B cell (primary cell): ENCODE data around the gene CATSPERE.

ENCODE experiments used
- CTCF ChIP-seq: fragments of 200-600 bp; IDR thresholded peaks from one replicate; pipeline ENCODE4 v1.8.0; 2022; ENCODE audit warnings: antibody characterized with exemption, mild to moderate bottlenecking
- EZH2 ChIP-seq: IDR thresholded peaks from 2 replicates; pipeline ENCODE4 v1.6.1; 2012; ENCODE audit warnings: borderline replicate concordance, low read depth, mild to moderate bottlenecking, moderate library complexity, low read length; ENCODE audit not compliant: insufficient read depth, poor library complexity, severe bottlenecking

DNA sequence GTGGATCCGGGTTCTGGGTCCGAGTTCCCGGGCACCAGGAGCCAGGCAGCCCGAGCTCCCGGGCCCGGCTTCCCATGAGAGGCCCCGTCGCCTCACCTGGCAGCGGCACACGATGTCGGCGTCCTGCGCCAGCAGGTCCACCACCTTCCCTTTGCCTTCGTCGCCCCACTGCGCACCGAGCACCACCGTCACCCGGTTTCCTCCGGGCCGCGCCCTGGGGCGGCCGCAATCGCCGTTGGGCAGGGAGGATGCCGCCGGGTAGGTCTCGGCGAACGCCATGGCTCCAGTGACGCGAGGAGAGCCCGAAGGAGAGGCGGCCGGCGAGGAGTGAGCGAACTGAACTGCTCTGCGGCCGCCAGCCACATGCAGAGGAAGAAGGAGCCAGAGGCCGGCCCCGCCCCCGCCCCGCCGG is 9.5 kb upstream of the CATSPERE start, which contains the start of gene ADSS2:
- TF ChIP-seq CTCF, result no peak
- no peak for TF ChIP-seq EZH2
